GM12892 (cell line): ENCODE results near the gene CAMTA1.

Source experiments
- POLR2A ChIP-seq: IDR thresholded peaks from 2 replicates; pipeline ENCODE4 v1.6.1; 2011; ENCODE audit warnings: low read depth, low read length, control low read depth
- POLR2AphosphoS5 ChIP-seq: IDR thresholded peaks from 2 replicates; pipeline ENCODE4 v1.6.1; 2011; ENCODE audit warnings: low read depth, low read length, control low read depth
- TAF1 ChIP-seq: IDR thresholded peaks from 2 replicates; pipeline ENCODE4 v1.6.1; 2011; ENCODE audit warnings: low read depth, mild to moderate bottlenecking, control low read depth, low read length, borderline replicate concordance

DNA sequence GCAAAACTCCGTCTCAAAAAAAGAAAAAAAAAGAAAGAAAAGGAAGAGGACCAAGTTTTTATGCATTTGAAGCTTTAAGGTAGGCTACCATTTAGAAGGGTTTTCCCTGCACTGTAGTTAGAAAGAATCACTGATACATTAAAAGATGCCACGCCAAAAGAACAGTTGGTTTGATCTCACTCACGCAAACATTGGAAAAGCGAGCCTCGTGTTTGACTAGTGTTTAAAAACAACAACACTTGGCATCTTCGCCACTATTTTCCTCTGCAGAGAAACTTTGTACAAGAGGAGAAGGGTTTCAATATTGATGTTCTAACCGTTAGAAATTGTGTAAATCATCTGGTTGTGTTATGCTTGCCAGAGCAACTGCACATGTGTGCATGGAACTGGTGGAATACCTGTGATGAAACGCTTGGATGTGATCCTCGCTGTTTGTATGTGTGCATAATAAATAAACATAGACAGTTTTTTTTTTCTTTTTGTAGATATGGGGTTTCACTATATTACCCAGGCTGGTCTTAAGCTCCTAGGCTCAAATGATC is 24.0 kb upstream of the CAMTA1 start:
- TF ChIP-seq TAF1 (no peak), POLR2A (no peak), POLR2AphosphoS5 (no peak)
